Transverse colon (tissue), 4 donors: ENCODE measurements around the gene SHLD1.

Experiments used
- POLR2A ChIP-seq: fragments of 450-650 bp; IDR thresholded peaks from one replicate; pipeline ENCODE4 v1.6.1; 2016; ENCODE audit warnings: antibody characterized with exemption, mild to moderate bottlenecking, moderate library complexity
- POLR2AphosphoS5 ChIP-seq, 3 donors: sonication (generic); formaldehyde crosslinking; IDR thresholded peaks; one replicate each; pipeline ENCODE4 v1.6.1; 2016; ENCODE audit warnings: antibody characterized with exemption in 3 of 3
- TF ChIP-seq, protein P1 (sequence below), 5 experiments: fragments of 200-600 bp in 3 of 5; fragments of 450-650 bp in 2 of 5; sonication (generic) in 3 of 5; IDR thresholded peaks; 1 replicate in 2 of 5; 2 replicates in 3 of 5; pipeline ENCODE4 v1.5.1; 2016 to 2017; ENCODE audit warnings: antibody characterized with exemption in 5 of 5, inconsistent platforms in 3 of 5, mild to moderate bottlenecking in 2 of 5, moderate library complexity in 1 of 5

DNA sequence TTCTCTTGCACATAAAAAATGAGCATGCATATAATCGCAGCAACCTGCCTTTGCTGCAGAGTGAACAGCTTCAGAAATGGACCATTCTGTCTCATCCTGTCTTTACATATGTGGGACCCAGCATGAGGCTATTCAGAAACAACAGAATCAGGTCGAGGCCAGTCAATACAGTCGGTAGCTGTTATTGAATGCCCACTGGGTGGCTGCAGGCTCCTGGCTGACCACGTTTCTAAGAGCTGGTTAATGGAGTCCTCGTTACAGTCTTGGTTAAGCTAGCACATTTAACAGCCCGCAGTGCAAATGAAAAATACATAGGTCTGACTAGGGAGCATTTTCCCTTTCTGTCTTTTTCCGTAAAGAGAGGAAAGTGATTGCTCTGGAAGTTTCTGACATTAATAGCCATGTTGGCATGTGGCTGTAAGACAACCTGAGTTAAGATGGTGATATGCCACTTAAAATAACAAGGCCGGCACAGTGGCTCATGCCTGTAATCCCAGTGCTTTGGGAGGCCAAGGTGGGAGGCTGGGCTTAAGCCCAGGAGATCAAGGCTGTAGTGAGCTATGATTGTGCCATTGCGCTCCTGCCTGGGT, 75.0 kb downstream of the SHLD1 start:
- TF ChIP-seq, protein P1, sequence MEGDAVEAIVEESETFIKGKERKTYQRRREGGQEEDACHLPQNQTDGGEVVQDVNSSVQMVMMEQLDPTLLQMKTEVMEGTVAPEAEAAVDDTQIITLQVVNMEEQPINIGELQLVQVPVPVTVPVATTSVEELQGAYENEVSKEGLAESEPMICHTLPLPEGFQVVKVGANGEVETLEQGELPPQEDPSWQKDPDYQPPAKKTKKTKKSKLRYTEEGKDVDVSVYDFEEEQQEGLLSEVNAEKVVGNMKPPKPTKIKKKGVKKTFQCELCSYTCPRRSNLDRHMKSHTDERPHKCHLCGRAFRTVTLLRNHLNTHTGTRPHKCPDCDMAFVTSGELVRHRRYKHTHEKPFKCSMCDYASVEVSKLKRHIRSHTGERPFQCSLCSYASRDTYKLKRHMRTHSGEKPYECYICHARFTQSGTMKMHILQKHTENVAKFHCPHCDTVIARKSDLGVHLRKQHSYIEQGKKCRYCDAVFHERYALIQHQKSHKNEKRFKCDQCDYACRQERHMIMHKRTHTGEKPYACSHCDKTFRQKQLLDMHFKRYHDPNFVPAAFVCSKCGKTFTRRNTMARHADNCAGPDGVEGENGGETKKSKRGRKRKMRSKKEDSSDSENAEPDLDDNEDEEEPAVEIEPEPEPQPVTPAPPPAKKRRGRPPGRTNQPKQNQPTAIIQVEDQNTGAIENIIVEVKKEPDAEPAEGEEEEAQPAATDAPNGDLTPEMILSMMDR (IDR thresholded peaks at IDR 0.05): no peak
- TF ChIP-seq POLR2A (no peak), POLR2AphosphoS5 (IDR thresholded peaks at IDR 0.05) (no peak)
